Measurements from ENCODE around the gene TASP1. TPM values are rescaled to one million over a fixed set of nuclear protein-coding genes. Genes with fewer than 3 reads are reported as not detected.

The TASP1 gene
- total and polyA plus RNA-seq, 10 of the 15 experiments (the other 5 are each of a cell fraction or from before 2014, with no cell fraction given): 7.4 to 17.8 (median 10.5) TPM

- Histone ChIP-seq H3K36me3 (ENCODE audit: control insufficient read depth in 2 of 2, insufficient read depth in 2 of 2, low read length in 1 of 2) (no peaks in the 10 kb centered on the region), H3K4me2 (ENCODE audit: control insufficient read depth, insufficient read depth) (no peak overlapping the region), H3K27ac (ENCODE audit: control insufficient read depth, insufficient read depth) (no peak overlapping the region), H3K79me2 (ENCODE audit: control insufficient read depth, insufficient read depth, low read length) (no peaks in the 10 kb centered on the region), H3K27me3 (replicated peaks in 1 of 2; ENCODE audit: control insufficient read depth in 2 of 2, insufficient read depth in 2 of 2, low read length in 1 of 2) (no peaks in the 10 kb centered on the region), H3K4me3 (no peak overlapping the region), H4K20me1 (ENCODE audit: control insufficient read depth, insufficient read depth) (no peaks in the 10 kb centered on the region), H2AFZ (ENCODE audit: control insufficient read depth, low read depth, low read length) (no peak overlapping the region), H3K9ac (ENCODE audit: control insufficient read depth, insufficient read depth, low read length) (no peak overlapping the region), H3K4me1 (ENCODE audit: control insufficient read depth, insufficient read depth, low read length) (no peaks in the 10 kb centered on the region), H3K9me3 (replicated peaks; ENCODE audit: control insufficient read depth, insufficient read depth, low read length) (no peaks in the 10 kb centered on the region)
- RAD21 ChIA-PET (ENCODE audit: unreplicated experiment): no interaction called here
- DNase-seq (ENCODE audit: low read depth, low spot score) (no peak), ATAC-seq (no peak), FAIRE-seq (no peak)
- SMC1A ChIA-PET (ENCODE audit: uncharacterized antibody, unreplicated experiment): no interaction called here
- TF ChIP-seq USF2 (IDR thresholded peaks at IDR 0.05; ENCODE audit: borderline replicate concordance, low read depth, low read length) (no peak), BACH1 (IDR thresholded peaks at IDR 0.05; ENCODE audit: borderline replicate concordance) (no peak), ZBTB40 (IDR thresholded peaks at IDR 0.05; ENCODE audit: borderline replicate concordance) (no peak), MTA2 (IDR thresholded peaks at IDR 0.05; ENCODE audit: low read depth) (no peak), ZNF217 (IDR thresholded peaks at IDR 0.05) (no peak), ATF2 (IDR thresholded peaks at IDR 0.05; ENCODE audit: low read length) (no peak)
- WGBS (ENCODE audit: insufficient coverage, insufficient replicate concordance, low lambda C conversion rate, missing lambda C conversion rate): 44% methylated on average over 6 of the region's 6 CpGs
- CTCF ChIA-PET: no interaction called here
- POLR2A ChIA-PET: no interaction called here
- in situ Hi-C loops (cut with MboI) (no loop called here), intact Hi-C loops (cut with micrococcal nuclease; ENCODE audit: unreplicated experiment) (no loop called here)
- BruUV-seq (replicated peaks): no TSS peak
Measured at GRCh38 chr20:13364278-13365170, 274.2 kb downstream of the TASP1 start.

Data from GM12878 (cell line).